Fibroblast of pulmonary artery (primary cell): ENCODE data around the gene TMEM9.
"Not testable (repeated sequence)": the region's sequence is repeated elsewhere in the genome, so short reads cannot be mapped to it uniquely, and the experiment has no call there.

Experiments
- DNase-seq: peaks from one replicate; pipeline ENCODE4 v3.0.0-alpha.2; 2010; ENCODE audit warnings: low read depth
- H3K4me3 ChIP-seq: replicated peaks from 2 replicates; pipeline ENCODE4 v1.5.1; 2011; ENCODE audit warnings: low read depth, mild to moderate bottlenecking, control low read depth, low read length, moderate library complexity
- CTCF ChIP-seq: IDR thresholded peaks from 2 replicates; pipeline ENCODE4 v1.5.1; 2011; ENCODE audit warnings: mild to moderate bottlenecking, control low read depth, low read length, inconsistent platforms; ENCODE audit errors: missing control alignments

The TMEM9 gene

GRCh38 chr1:201170533-201171062 is 16.3 kb upstream of the TMEM9 start:
- peak overlapping the region; percentile 65 for H3K4me3 ChIP-seq
- DNase-seq: peak; percentile 85
- no peak for TF ChIP-seq CTCF

- TF ChIP-seq CTCF: no peak
- no peak for DNase-seq
- no peak overlapping the region for H3K4me3 ChIP-seq
These were observed 15.8 kb upstream of the TMEM9 start for GRCh38 chr1:201169971-201170532.

- DNase-seq: no peak
- no peak overlapping the region for H3K4me3 ChIP-seq
- TF ChIP-seq CTCF: no peak
These were observed 14.9 kb upstream of the TMEM9 start for GRCh38 chr1:201169203-201169602.

- no peak for DNase-seq
- TF ChIP-seq CTCF: no peak
- H3K4me3 ChIP-seq: no peak overlapping the region
These were observed 13.0 kb upstream of the TMEM9 start for GRCh38 chr1:201167041-201167991.

GRCh38 chr1:201164645-201165044 is 10.4 kb upstream of the TMEM9 start:
- H3K4me3 ChIP-seq: no peak overlapping the region
- DNase-seq: no peak
- no peak for TF ChIP-seq CTCF

GRCh38 chr1:201163707-201164106 is 9.4 kb upstream of the TMEM9 start:
- TF ChIP-seq CTCF: no peak
- H3K4me3 ChIP-seq: no peak overlapping the region
- no peak for DNase-seq

- DNase-seq, H3K4me3 ChIP-seq: not testable (repeated sequence)
These were observed 8.8 kb upstream of the TMEM9 start for GRCh38 chr1:201163036-201163435.
